Lower lobe of right lung (tissue), 2 donors: Measurements from ENCODE around the gene TXNL1. TPM values are rescaled to one million over a fixed set of nuclear protein-coding genes. Genes with fewer than 3 reads are reported as not detected.

Experiments used
- ATAC-seq, 2 donors: fragments of 200-7000 bp; cut with Tn5 transposase; one replicate each; pipeline ENCODE4 v1.9.1; 2020 to 2022; ENCODE audit warnings: mild to moderate bottlenecking in 2 of 2, moderate library complexity in 2 of 2
- DNase-seq: peaks from one replicate; pipeline ENCODE4 v3.0.0-alpha.2; 2020
- H3K27ac ChIP-seq: fragments of 200-600 bp; one replicate; pipeline ENCODE4 v1.8.0; 2022
- H3K27me3 ChIP-seq: fragments of 200-600 bp; one replicate; pipeline ENCODE4 v1.8.0; 2022; ENCODE audit warnings: low read depth
- H3K36me3 ChIP-seq: fragments of 200-600 bp; one replicate; pipeline ENCODE4 v1.8.0; 2022; ENCODE audit warnings: mild to moderate bottlenecking
- H3K4me1 ChIP-seq: fragments of 200-600 bp; one replicate; pipeline ENCODE4 v1.8.0; 2022
- H3K4me3 ChIP-seq: fragments of 200-600 bp; one replicate; pipeline ENCODE4 v1.8.0; 2022; ENCODE audit warnings: mild to moderate bottlenecking
- H3K9me3 ChIP-seq: fragments of 200-600 bp; one replicate; pipeline ENCODE4 v1.8.0; 2022
- CTCF ChIP-seq: fragments of 200-600 bp; IDR thresholded peaks from one replicate; pipeline ENCODE4 v1.8.0; 2022; ENCODE audit warnings: antibody characterized with exemption, mild to moderate bottlenecking
- intact Hi-C: fragments of 100-400 bp; cut with DNase I; formaldehyde crosslinking; loops from one replicate; pipeline ENCODE4 v1.11.0; 2022
- long read RNA-seq: library from polyadenylated mRNA; unstranded; transcript quantifications from one replicate; pipeline ENCODE4 v2.0.0, GENCODE V29; 2021
- total RNA-seq: library from RNA; stranded (reverse); fragmentation: NEBNext Ultra II Directional; extraction: Animal tissue kit (Norgen Biotek cat#: 25700); gene quantifications from one replicate; pipeline ENCODE4 v1.2.1, GENCODE V29; 2021
- donor health status: DM: no; HTN: yes; CAD: no; lungs with severe emphysema.

TXNL1 gene
- 53.0 TPM for total RNA-seq
- long read RNA-seq, full-length matches to known transcripts = 65 of 78 reads
- long read RNA-seq, partial matches to known transcripts = 4 of 78 reads
- long read RNA-seq, other reads (novel, unspliced or antisense) = 9 of 78 reads

- Histone ChIP-seq H3K27me3 (no peaks in the 10 kb centered on the region), H3K27ac (peak within 1 kb of the TSS; percentile 95), H3K36me3 (no peaks in the 10 kb centered on the region), H3K4me3 (peak within 1 kb of the TSS; percentile 94), H3K9me3 (no peaks in the 10 kb centered on the region), H3K4me1 (peaks cover 39% of the 10 kb centered on the region)
- ATAC-seq (peak; percentile 99 to 100), DNase-seq (peak; percentile 99)
- no peak for TF ChIP-seq CTCF
- intact Hi-C loops = no loop called here
Measured at GRCh38 chr18:56638232-56639103, at the start of gene TXNL1. Gene TXNL1, minus strand, starts transcription at chr18:56638592. Its CDS starts 152 bp downstream, at chr18:56638440.

- DNase-seq (no peak), ATAC-seq (no peak)
Measured at GRCh38 chr18:56684277-56684676, 45.9 kb upstream of the TXNL1 start.

GRCh38 chr18:56678836-56679565 lies 40.6 kb upstream of the TXNL1 start:
- ATAC-seq (no peak), DNase-seq (no peak)
- intact Hi-C loops = no loop called here
- TF ChIP-seq CTCF = no peak
- no peak overlapping the region for H3K4me3 ChIP-seq
- peaks cover 12% of the 10 kb centered on the region for H3K36me3 ChIP-seq
- H3K4me1 ChIP-seq = no peaks in the 10 kb centered on the region
- no peaks in the 10 kb centered on the region for H3K27me3 ChIP-seq
- H3K27ac ChIP-seq = no peak overlapping the region
- no peaks in the 10 kb centered on the region for H3K9me3 ChIP-seq

More at GRCh38 chr18:56684277-56684676, 45.9 kb upstream of the TXNL1 start:
- Histone ChIP-seq H3K9me3 (no peaks in the 10 kb centered on the region), H3K27ac (no peak overlapping the region), H3K4me3 (no peak overlapping the region), H3K4me1 (no peaks in the 10 kb centered on the region), H3K27me3 (no peaks in the 10 kb centered on the region), H3K36me3 (peaks cover 46% of the 10 kb centered on the region)
- no peak for TF ChIP-seq CTCF
- intact Hi-C loops = no loop called here

- Histone ChIP-seq H3K4me1 (no peaks in the 10 kb centered on the region), H3K9me3 (no peaks in the 10 kb centered on the region), H3K36me3 (peaks cover 5% of the 10 kb centered on the region), H3K27me3 (no peaks in the 10 kb centered on the region), H3K4me3 (no peak overlapping the region), H3K27ac (no peak overlapping the region)
- no peak for TF ChIP-seq CTCF
- ATAC-seq = no peak
- intact Hi-C loops = no loop called here
- no peak for DNase-seq
Measured at GRCh38 chr18:56676639-56677038, 38.2 kb upstream of the TXNL1 start.

- no peak overlapping the region for H3K27ac ChIP-seq
Measured at GRCh38 chr18:56672981-56673380, 34.6 kb upstream of the TXNL1 start.

More at GRCh38 chr18:56672981-56673380, 34.6 kb upstream of the TXNL1 start:
- ATAC-seq = no peak
- no peak for DNase-seq
- H3K36me3 ChIP-seq = peaks cover 5% of the 10 kb centered on the region
- H3K9me3 ChIP-seq = no peaks in the 10 kb centered on the region
- H3K4me3 ChIP-seq = no peak overlapping the region
- H3K27me3 ChIP-seq = no peaks in the 10 kb centered on the region
- intact Hi-C loops = no loop called here
- TF ChIP-seq CTCF = no peak
- no peaks in the 10 kb centered on the region for H3K4me1 ChIP-seq
